Tibial nerve (tissue), 4 donors: ENCODE measurements around the gene NEDD4L. TPM values are rescaled to one million over a fixed set of nuclear protein-coding genes. Genes with fewer than 3 reads are reported as not detected.

Experiments
- DNase-seq, 2 donors: peaks; one replicate each; pipeline ENCODE4 v3.0.0-alpha.2; 2019; ENCODE audit warnings: low spot score in 2 of 2
- H3K27ac ChIP-seq, 4 donors: fragments of 200-600 bp; sonication (generic) in 3 of 4; one replicate each; pipeline ENCODE4 v1.5.1; 2017 to 2019; ENCODE audit warnings: mild to moderate bottlenecking in 1 of 4
- H3K27me3 ChIP-seq, 2 donors: fragments of 200-600 bp; sonication (generic) in 1 of 2; one replicate each; pipeline versions ENCODE4 v1.5.1 to v1.6.0; 2017 to 2019
- H3K36me3 ChIP-seq, 3 donors: fragments of 200-600 bp; sonication (generic); one replicate each; pipeline ENCODE4 v1.5.1; 2018 to 2019
- H3K4me1 ChIP-seq, 4 donors: fragments of 200-600 bp; sonication (generic) in 3 of 4; one replicate each; pipeline ENCODE4 v1.5.1; 2017 to 2019
- H3K4me3 ChIP-seq, 4 donors: fragments of 200-600 bp; sonication (generic) in 3 of 4; one replicate each; pipeline ENCODE4 v1.5.1; 2017 to 2019; ENCODE audit warnings: mild to moderate bottlenecking in 1 of 4, moderate library complexity in 1 of 4
- H3K9me3 ChIP-seq, 4 donors: fragments of 200-600 bp; sonication (generic) in 3 of 4; one replicate each; pipeline ENCODE4 v1.5.1; 2017 to 2019
- CTCF ChIP-seq, 5 experiments: fragments of 200-600 bp in 3 of 5; fragments of 450-650 bp in 2 of 5; sonication (generic) in 3 of 5; IDR thresholded peaks; one replicate each; pipeline ENCODE4 v1.5.1; 2016 to 2019; ENCODE audit warnings: antibody characterized with exemption in 5 of 5, mild to moderate bottlenecking in 3 of 5, moderate library complexity in 2 of 5
- EP300 ChIP-seq, 2 donors: sonication (generic); formaldehyde crosslinking; IDR thresholded peaks; one replicate each; pipeline ENCODE4 v1.6.1; 2017; ENCODE audit warnings: antibody characterized with exemption in 2 of 2, mild to moderate bottlenecking in 1 of 2
- POLR2A ChIP-seq, 2 donors: fragments of 450-650 bp; IDR thresholded peaks; one replicate each; pipeline ENCODE4 v1.6.1; 2017; ENCODE audit warnings: antibody characterized with exemption in 2 of 2, mild to moderate bottlenecking in 2 of 2, moderate library complexity in 2 of 2
- WGBS, 2 donors: methylation state at CpG; one replicate each; pipeline ENCODE4 v1.1.5; 2018; 5-methylcytosine and 5-hydroxymethylcytosine counted together
- total RNA-seq, 4 donors: library from RNA; depleted of rRNA; stranded (reverse); fragments of >200 nt; gene quantifications; one replicate each; pipeline ENCODE4 v1.1.0, GENCODE V29; 2016

Gene NEDD4L
- total RNA-seq, 4 donors from 2014 or later: 15.3 to 59.9 (median 26.8) TPM

GRCh38 chr18:58311390-58311789 lies 267.4 kb downstream of the NEDD4L start:
- peaks cover 0 to 20% (median 9%) of the 10 kb centered on the region in 4 donors for H3K4me1 ChIP-seq

DNA sequence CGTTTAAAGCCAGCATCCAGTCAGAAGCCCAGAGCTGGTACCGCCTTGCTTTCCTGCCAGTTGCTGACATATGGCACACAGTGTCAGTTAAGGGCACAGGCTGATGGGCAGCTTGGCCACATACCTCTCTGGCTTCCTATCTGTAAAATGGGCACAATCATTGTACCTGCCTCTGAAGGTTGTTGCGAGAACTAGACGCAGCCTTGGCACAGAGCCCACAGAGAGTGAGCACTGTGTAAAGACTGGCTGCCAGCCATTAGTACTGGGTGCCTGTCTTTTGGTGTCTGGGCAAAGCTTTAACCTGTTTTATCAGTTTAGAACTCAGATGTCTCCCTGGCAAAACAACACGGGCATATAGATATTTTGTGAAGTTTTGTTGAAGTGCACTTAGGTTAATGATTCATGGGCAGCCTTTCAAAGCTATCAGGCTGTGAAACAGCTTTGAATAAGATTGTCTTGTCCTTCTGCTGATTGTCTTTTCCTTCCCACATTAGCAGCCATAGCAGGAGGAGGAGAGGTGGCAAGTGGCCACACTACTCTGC lies 269.5 kb downstream of the NEDD4L start:
- WGBS, 2 donors: 79 to 92% methylated on average over 5 of the region's 5 CpGs

More at GRCh38 chr18:58311390-58311789, 267.4 kb downstream of the NEDD4L start:
- TF ChIP-seq EP300 (IDR thresholded peaks at IDR 0.05) (no peak), CTCF (IDR thresholded peaks at IDR 0.05) (no peak), POLR2A (IDR thresholded peaks at IDR 0.05) (no peak)
- H3K4me3 ChIP-seq: no peak overlapping the region
- H3K27me3 ChIP-seq: no peaks in the 10 kb centered on the region
- H3K27ac ChIP-seq: no peak overlapping the region
- 89 to 91% methylated on average over 6 of the region's 6 CpGs for WGBS, 2 donors
- H3K9me3 ChIP-seq: peaks cover 0 to 5% (median 0%) of the 10 kb centered on the region in 4 donors
- no peaks in the 10 kb centered on the region for H3K36me3 ChIP-seq
- no peak for DNase-seq

GRCh38 chr18:58314284-58314683 lies 270.3 kb downstream of the NEDD4L start:
- Histone ChIP-seq H3K36me3 (no peaks in the 10 kb centered on the region), H3K4me1 (peaks cover 0 to 23% (median 9%) of the 10 kb centered on the region in 4 donors), H3K9me3 (no peaks in the 10 kb centered on the region), H3K27me3 (no peaks in the 10 kb centered on the region), H3K4me3 (no peak overlapping the region), H3K27ac (peak overlapping the region in 2 of 4 donors; percentile 45 to 47)
- TF ChIP-seq CTCF (IDR thresholded peaks at IDR 0.05) (no peak), EP300 (IDR thresholded peaks at IDR 0.05) (peak in 1 of 2 donors; percentile 39)
- WGBS, 2 donors: 63 to 66% methylated on average over 7 of the region's 7 CpGs
- DNase-seq: peak; percentile 32 to 68

More for the DNA sequence above, 269.5 kb downstream of the NEDD4L start:
- DNase-seq: no peak
- H3K27me3 ChIP-seq: no peaks in the 10 kb centered on the region
- H3K36me3 ChIP-seq: no peaks in the 10 kb centered on the region
- TF ChIP-seq POLR2A (IDR thresholded peaks at IDR 0.05) (no peak), EP300 (IDR thresholded peaks at IDR 0.05) (no peak), CTCF (IDR thresholded peaks at IDR 0.05) (no peak)
- peaks cover 0 to 23% (median 9%) of the 10 kb centered on the region in 4 donors for H3K4me1 ChIP-seq
- H3K27ac ChIP-seq: peak overlapping the region in 1 of 4 donors; percentile 37
- no peak overlapping the region for H3K4me3 ChIP-seq
- H3K9me3 ChIP-seq: no peaks in the 10 kb centered on the region

- peak overlapping the region in 2 of 4 donors; percentile 45 to 47 for H3K27ac ChIP-seq
- peaks cover 0 to 23% (median 9%) of the 10 kb centered on the region in 4 donors for H3K4me1 ChIP-seq
These were observed 271.0 kb downstream of the NEDD4L start for GRCh38 chr18:58315041-58315440.

More at GRCh38 chr18:58315041-58315440, 271.0 kb downstream of the NEDD4L start:
- no peaks in the 10 kb centered on the region for H3K9me3 ChIP-seq
- DNase-seq: no peak
- H3K4me3 ChIP-seq: no peak overlapping the region
- H3K27me3 ChIP-seq: no peaks in the 10 kb centered on the region
- TF ChIP-seq CTCF (IDR thresholded peaks at IDR 0.05): no peak
- TF ChIP-seq EP300 (IDR thresholded peaks at IDR 0.05): no peak
- no peak for TF ChIP-seq POLR2A (IDR thresholded peaks at IDR 0.05)
- H3K36me3 ChIP-seq: no peaks in the 10 kb centered on the region
- whole genome bisulfite sequencing, 2 donors: 85 to 91% methylated on average over 8 of the region's 8 CpGs
